Spinal cord (tissue), 10 donors: Measurements from ENCODE around the gene PCNT. TPM values are rescaled to one million over a fixed set of nuclear protein-coding genes. Genes with fewer than 3 reads are reported as not detected.
A peak's percentile ranks its signal among the peaks of the same experiment; 100 is the strongest.

Experiments used
- DNase-seq, 6 donors: peaks; one replicate each; pipeline versions ENCODE4 v3.0.0 to v3.0.0-alpha.2; 2013 to 2015; ENCODE audit warnings: low spot score in 6 of 6, low read depth in 4 of 6
- H3K27ac ChIP-seq: one replicate; pipeline ENCODE4 v1.5.1; 2013; ENCODE audit warnings: low read depth, low read length, control low read depth
- H3K27me3 ChIP-seq: one replicate; pipeline ENCODE4 v1.6.1; 2013; ENCODE audit warnings: low read length; ENCODE audit not compliant: control insufficient read depth, insufficient read depth
- H3K36me3 ChIP-seq: one replicate; pipeline ENCODE4 v1.6.1; 2013; ENCODE audit warnings: low read length; ENCODE audit not compliant: control insufficient read depth, insufficient read depth
- H3K4me1 ChIP-seq: one replicate; pipeline ENCODE4 v1.6.1; 2013; ENCODE audit warnings: low read length; ENCODE audit not compliant: control insufficient read depth, insufficient read depth
- H3K4me3 ChIP-seq: one replicate; pipeline ENCODE4 v1.5.1; 2013; ENCODE audit warnings: low read depth, low read length, control low read depth
- H3K9me3 ChIP-seq: one replicate; pipeline ENCODE4 v1.6.1; 2013; ENCODE audit warnings: low read length; ENCODE audit not compliant: control insufficient read depth, insufficient read depth
- WGBS: methylation state at CpG from one replicate; pipeline ENCODE4 v1.1.5; 2013; ENCODE audit warnings: missing lambda C conversion rate; ENCODE audit not compliant: insufficient coverage; 5-methylcytosine and 5-hydroxymethylcytosine counted together
- polyA plus RNA-seq, 2 donors: library from polyadenylated mRNA; unstranded; fragments of 120-200 nt; gene quantifications; one replicate each; pipeline ENCODE4 v1.2.1, GENCODE V29; 2013; ENCODE audit not compliant: insufficient read length in 2 of 2
- total RNA-seq, 2 donors: library from RNA; depleted of rRNA in 1 of 2; stranded (reverse); fragments of 120-200 nt in 1 of 2; fragments of >200 nt in 1 of 2; gene quantifications; one replicate each; pipeline versions ENCODE4 v1.2.3 to v1.2.4, GENCODE V29; 2013 to 2014
- donor health status: healthy.

PCNT gene
- total and polyA plus RNA-seq, 4 donors, result 18.4 to 47.4 (median 29.9) TPM

- H3K36me3 ChIP-seq, result peaks cover 52% of the 10 kb centered on the region
- no peak for DNase-seq
- H3K4me3 ChIP-seq, result no peak overlapping the region
- 100% methylated on average over 2 of the region's 4 CpGs for WGBS
- no peak overlapping the region for H3K27ac ChIP-seq
- peaks cover 17% of the 10 kb centered on the region for H3K4me1 ChIP-seq
- no peaks in the 10 kb centered on the region for H3K27me3 ChIP-seq
- no peaks in the 10 kb centered on the region for H3K9me3 ChIP-seq
Observed at GRCh38 chr21:46318464-46318845, 5.5 kb upstream of the PCNT start.

- Histone ChIP-seq H3K36me3 (peaks cover 45% of the 10 kb centered on the region), H3K4me1 (peaks cover 17% of the 10 kb centered on the region), H3K27me3 (no peaks in the 10 kb centered on the region), H3K4me3 (no peak overlapping the region), H3K27ac (no peak overlapping the region), H3K9me3 (no peaks in the 10 kb centered on the region)
- 94% methylated on average over 6 of the region's 7 CpGs for WGBS
- no peak for DNase-seq
Observed at GRCh38 chr21:46319186-46319585, 4.8 kb upstream of the PCNT start.

DNA sequence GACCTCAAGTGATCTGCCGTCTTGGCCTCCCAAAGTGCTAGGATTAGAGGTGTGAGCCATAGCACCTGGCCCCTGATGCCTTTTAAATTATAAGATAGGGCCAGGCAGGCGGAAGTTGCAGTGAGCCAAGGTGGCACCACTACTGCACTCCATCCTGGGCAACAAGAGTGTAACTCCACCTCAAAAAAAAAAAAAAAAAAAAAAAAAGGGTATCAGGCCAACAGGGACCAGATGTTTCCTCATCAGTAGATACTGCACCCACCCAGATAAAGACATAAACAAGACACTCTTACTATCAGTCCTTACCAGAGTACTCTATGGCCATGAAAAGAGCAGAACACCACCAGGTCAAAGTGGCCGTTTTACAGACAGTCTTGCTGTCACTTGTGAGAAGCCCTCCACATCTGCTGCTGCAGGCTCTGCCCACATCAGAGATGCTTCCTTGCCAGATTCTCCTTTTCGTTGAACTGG lies 3.6 kb upstream of the PCNT start:
- no peak for DNase-seq
- Histone ChIP-seq H3K27me3 (no peaks in the 10 kb centered on the region), H3K4me3 (no peak overlapping the region), H3K9me3 (no peaks in the 10 kb centered on the region), H3K36me3 (peaks cover 35% of the 10 kb centered on the region), H3K27ac (no peak overlapping the region), H3K4me1 (peaks cover 22% of the 10 kb centered on the region)
- 75% methylated on average over 3 of the region's 4 CpGs for WGBS

DNA sequence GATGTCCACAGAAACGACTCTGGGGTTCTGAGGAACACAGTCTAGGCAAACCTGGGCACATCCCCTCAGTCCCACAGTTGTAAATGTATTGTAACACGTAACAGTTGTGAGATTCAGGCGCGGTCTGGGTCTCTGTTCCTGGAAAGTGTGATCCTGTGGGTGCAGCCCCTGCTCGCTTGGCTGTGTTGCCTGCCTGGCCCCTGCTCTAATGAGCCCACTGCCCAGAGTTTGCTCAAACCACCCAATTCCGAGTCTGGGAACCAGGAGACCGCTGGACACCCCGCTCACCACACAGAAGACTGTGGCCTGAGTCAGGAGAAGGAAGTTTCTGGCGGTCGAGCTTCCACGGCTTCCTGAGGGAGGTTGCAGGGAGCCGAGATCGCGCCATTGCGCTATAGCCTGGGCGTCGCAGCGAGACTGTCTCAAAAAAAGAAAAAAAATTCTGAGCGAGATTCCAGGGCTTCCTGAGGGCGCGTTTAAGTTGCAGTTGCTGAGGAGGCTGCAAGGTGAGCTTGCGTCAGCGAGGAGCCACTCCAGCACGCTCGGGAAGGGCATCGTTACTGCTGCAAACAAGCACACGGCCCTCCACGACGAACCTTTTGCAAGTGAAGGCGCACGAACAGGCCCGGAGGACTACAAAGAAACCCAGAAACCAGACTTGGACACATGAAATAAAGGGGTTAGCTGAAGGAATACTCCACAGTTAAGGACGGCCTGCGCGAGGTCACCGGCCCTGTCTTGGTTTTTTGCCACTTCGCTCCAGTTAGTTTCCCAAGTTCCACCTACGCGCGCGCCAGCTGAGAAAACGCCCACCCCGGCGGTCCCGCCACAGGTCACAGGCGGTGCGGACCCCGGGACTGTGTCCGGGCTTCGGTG lies 1.4 kb upstream of the PCNT start:
- H3K4me3 ChIP-seq, result peak overlapping the region; percentile 60
- H3K27ac ChIP-seq, result peak overlapping the region; percentile 17
- peaks cover 18% of the 10 kb centered on the region for H3K36me3 ChIP-seq
- WGBS, result under 1% methylated on average over 46 of the region's 50 CpGs
- H3K27me3 ChIP-seq, result no peaks in the 10 kb centered on the region
- no peaks in the 10 kb centered on the region for H3K9me3 ChIP-seq
- DNase-seq, result no peak
- peaks cover 29% of the 10 kb centered on the region for H3K4me1 ChIP-seq

GRCh38 chr21:46323227-46323709 lies 688 bp upstream of the PCNT start:
- 0% methylated on average over 34 of the region's 34 CpGs for WGBS
- peaks cover 29% of the 10 kb centered on the region for H3K4me1 ChIP-seq
- H3K4me3 ChIP-seq, result peak overlapping the region; percentile 60

GRCh38 chr21:46324390-46325072 lies 575 bp downstream of the PCNT start:
- Histone ChIP-seq H3K4me1 (peaks cover 29% of the 10 kb centered on the region), H3K27ac (peak overlapping the region; percentile 96), H3K36me3 (peaks cover 18% of the 10 kb centered on the region), H3K27me3 (no peaks in the 10 kb centered on the region), H3K9me3 (no peaks in the 10 kb centered on the region), H3K4me3 (peak overlapping the region; percentile 98)
- WGBS, result under 1% methylated on average over 98 of the region's 98 CpGs
- DNase-seq, result peak; percentile 40 to 95 (median 80)

More at GRCh38 chr21:46323227-46323709, 688 bp upstream of the PCNT start:
- peaks cover 18% of the 10 kb centered on the region for H3K36me3 ChIP-seq
- H3K9me3 ChIP-seq, result no peaks in the 10 kb centered on the region
- H3K27ac ChIP-seq, result peak overlapping the region; percentile 17
- peak in 2 of 6 donors; percentile 3 to 4 for DNase-seq
- no peaks in the 10 kb centered on the region for H3K27me3 ChIP-seq

DNA sequence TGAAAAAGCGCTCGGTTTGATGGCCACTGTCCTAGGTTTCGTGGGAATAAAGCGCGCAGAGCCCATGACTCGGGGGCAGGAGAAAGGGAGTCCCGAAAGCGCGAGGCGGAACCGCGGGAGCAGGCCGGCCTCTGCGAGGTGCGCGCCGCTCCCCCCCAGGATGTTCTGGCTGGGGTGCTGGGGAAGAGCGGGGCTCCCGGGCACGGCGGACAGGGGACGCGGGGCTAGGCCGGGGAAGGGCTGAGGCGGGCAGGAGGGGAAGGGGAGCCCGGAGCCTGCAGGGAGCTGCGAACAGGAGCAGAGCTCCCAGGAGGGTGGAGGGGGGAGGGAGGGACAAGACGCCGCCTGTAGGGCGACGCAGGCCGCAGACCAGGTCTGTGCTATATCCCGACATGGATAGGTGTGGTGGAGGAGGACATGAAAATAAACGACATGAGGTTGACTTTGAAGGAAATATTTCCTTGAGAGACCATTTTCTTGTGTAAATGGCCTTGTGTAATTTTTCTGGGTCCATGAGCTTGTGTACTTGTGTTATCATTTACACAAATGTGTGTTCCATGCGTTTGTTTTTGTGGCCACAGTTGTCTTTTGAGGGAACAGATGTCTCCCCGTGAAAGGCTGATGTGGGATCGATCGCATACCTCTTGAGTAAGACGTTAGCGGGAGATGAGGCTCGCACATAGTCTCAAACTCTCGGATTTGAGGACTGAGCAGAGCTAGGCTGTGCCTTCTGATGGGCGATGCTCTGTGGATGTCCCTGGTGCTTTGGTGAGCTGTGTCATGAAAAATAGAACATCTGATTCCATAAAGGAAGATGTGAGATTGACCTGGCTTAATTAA lies 1.3 kb downstream of the PCNT start:
- Histone ChIP-seq H3K4me1 (peaks cover 29% of the 10 kb centered on the region), H3K4me3 (peak overlapping the region; percentile 57), H3K27me3 (no peaks in the 10 kb centered on the region), H3K9me3 (no peaks in the 10 kb centered on the region), H3K36me3 (peaks cover 26% of the 10 kb centered on the region), H3K27ac (peak overlapping the region; percentile 52)
- WGBS, result 4% methylated on average over 40 of the region's 43 CpGs
- DNase-seq, result peak in 5 of 6 donors; percentile 4 to 74 (median 20)

- no peaks in the 10 kb centered on the region for H3K27me3 ChIP-seq
- H3K36me3 ChIP-seq, result peaks cover 32% of the 10 kb centered on the region
- WGBS, result 91% methylated on average over 14 of the region's 15 CpGs
- DNase-seq, result peak in 1 of 6 donors; percentile 32
- no peak overlapping the region for H3K4me3 ChIP-seq
- no peak overlapping the region for H3K27ac ChIP-seq
- no peaks in the 10 kb centered on the region for H3K9me3 ChIP-seq
- H3K4me1 ChIP-seq, result peaks cover 29% of the 10 kb centered on the region
Observed at GRCh38 chr21:46326110-46326703, 2.3 kb downstream of the PCNT start.

- H3K27ac ChIP-seq, result no peak overlapping the region
- H3K4me1 ChIP-seq, result peaks cover 20% of the 10 kb centered on the region
- no peaks in the 10 kb centered on the region for H3K27me3 ChIP-seq
- no peak overlapping the region for H3K4me3 ChIP-seq
- H3K9me3 ChIP-seq, result no peaks in the 10 kb centered on the region
- H3K36me3 ChIP-seq, result peaks cover 38% of the 10 kb centered on the region
- DNase-seq, result no peak
- 92% methylated on average over 4 of the region's 4 CpGs for WGBS
Observed at GRCh38 chr21:46327711-46328110, 3.8 kb downstream of the PCNT start.
